Neuronal stem cell (in vitro differentiated cells): ENCODE results near the gene KRTAP9-4.
"Not testable (repeated sequence)": the region's sequence is repeated elsewhere in the genome, so short reads cannot be mapped to it uniquely, and the experiment has no call there.

ENCODE experiments used
- DNase-seq: peaks from one replicate; pipeline ENCODE4 v3.0.0-alpha.2; 2013; ENCODE audit warnings: low spot score
- H2AFZ ChIP-seq: one replicate; pipeline ENCODE4 v1.6.1; 2013; ENCODE audit warnings: mild to moderate bottlenecking, low read length, inconsistent platforms
- H2AK5ac ChIP-seq: 2 replicates; pipeline ENCODE4 v1.6.1; 2013; ENCODE audit warnings: low read depth, mild to moderate bottlenecking, inconsistent platforms, low read length, moderate library complexity, mixed read lengths
- H2BK120ac ChIP-seq: 2 replicates; pipeline ENCODE4 v1.6.1; 2013; ENCODE audit warnings: low read depth, mild to moderate bottlenecking, inconsistent platforms, low read length, moderate library complexity, mixed read lengths
- H2BK12ac ChIP-seq: one replicate; pipeline ENCODE4 v1.6.1; 2013; ENCODE audit warnings: low read length, inconsistent platforms
- H2BK15ac ChIP-seq: 2 replicates; pipeline ENCODE4 v1.6.1; 2013; ENCODE audit warnings: mild to moderate bottlenecking, low read length, inconsistent platforms, mixed read lengths
- H2BK5ac ChIP-seq: one replicate; pipeline ENCODE4 v1.6.1; 2013; ENCODE audit warnings: inconsistent platforms, mild to moderate bottlenecking, low read length, moderate library complexity
- H3K14ac ChIP-seq: one replicate; pipeline ENCODE4 v1.6.1; 2013; ENCODE audit warnings: low read length, inconsistent platforms
- H3K18ac ChIP-seq: 2 replicates; pipeline ENCODE4 v1.6.1; 2013; ENCODE audit warnings: low read length, inconsistent platforms
- H3K23ac ChIP-seq: 2 replicates; pipeline ENCODE4 v1.6.1; 2013; ENCODE audit warnings: low read depth, mild to moderate bottlenecking, mixed read lengths, low read length, inconsistent platforms; ENCODE audit not compliant: poor library complexity
- H3K27ac ChIP-seq: replicated peaks from 3 replicates; pipeline ENCODE4 v1.5.1; 2013; ENCODE audit warnings: low read length, inconsistent platforms
- H3K27me3 ChIP-seq, 3 experiments: 2 replicates each; pipeline ENCODE4 v1.6.1; 2013; ENCODE audit warnings: low read length in 3 of 3, mild to moderate bottlenecking in 2 of 3, inconsistent platforms in 1 of 3, low read depth in 1 of 3, mixed read lengths in 1 of 3, moderate library complexity in 1 of 3; ENCODE audit not compliant: control insufficient read depth in 3 of 3, insufficient read depth in 3 of 3
- H3K36me3 ChIP-seq, 2 donors: replicated peaks in 1 of 2; 2 replicates each; pipeline ENCODE4 v1.6.1; 2013; ENCODE audit warnings: low read length in 2 of 2; ENCODE audit not compliant: control insufficient read depth in 2 of 2, insufficient read depth in 2 of 2
- H3K4ac ChIP-seq: 2 replicates; pipeline ENCODE4 v1.6.1; 2013; ENCODE audit warnings: inconsistent platforms, mild to moderate bottlenecking, low read length, moderate library complexity
- H3K4me1 ChIP-seq, 2 donors: 1 replicate in 1 of 2; 2 replicates in 1 of 2; pipeline ENCODE4 v1.6.1; 2013; ENCODE audit warnings: low read length in 2 of 2, low read depth in 1 of 2; ENCODE audit not compliant: control insufficient read depth in 2 of 2, insufficient read depth in 1 of 2
- H3K4me2 ChIP-seq: one replicate; pipeline ENCODE4 v1.6.1; 2013; ENCODE audit warnings: mild to moderate bottlenecking, low read length, inconsistent platforms; ENCODE audit not compliant: insufficient read depth, poor library complexity, severe bottlenecking
- H3K4me3 ChIP-seq, 2 donors: 2 replicates each; pipeline ENCODE4 v1.5.1; 2013; ENCODE audit warnings: low read length in 2 of 2, mild to moderate bottlenecking in 2 of 2, inconsistent platforms in 1 of 2, moderate library complexity in 1 of 2
- H3K79me1 ChIP-seq: one replicate; pipeline ENCODE4 v1.6.1; 2013; ENCODE audit warnings: low read depth, mild to moderate bottlenecking, inconsistent platforms, low read length, moderate library complexity
- H3K9ac ChIP-seq: one replicate; pipeline ENCODE4 v1.6.1; 2013; ENCODE audit warnings: mild to moderate bottlenecking, low read depth, low read length, inconsistent platforms; ENCODE audit not compliant: poor library complexity
- H3K9me3 ChIP-seq, 2 donors: replicated peaks in 1 of 2; 2 replicates each; pipeline versions ENCODE3 to v1.6.1; 2013; ENCODE audit warnings: low read length in 2 of 2, mild to moderate bottlenecking in 2 of 2, inconsistent platforms in 1 of 2, low read depth in 1 of 2, mixed read lengths in 1 of 2, moderate library complexity in 1 of 2; ENCODE audit not compliant: control insufficient read depth in 2 of 2, insufficient read depth in 1 of 2
- H4K8ac ChIP-seq: one replicate; pipeline ENCODE4 v1.6.1; 2013; ENCODE audit warnings: low read depth, mild to moderate bottlenecking, inconsistent platforms, low read length, moderate library complexity
- H4K91ac ChIP-seq: one replicate; pipeline ENCODE4 v1.6.1; 2013; ENCODE audit warnings: low read length, low read depth, mild to moderate bottlenecking, inconsistent platforms; ENCODE audit not compliant: poor library complexity
- WGBS, 2 donors: extraction: QIAGEN DNeasy Blood & Tissue Kit; methylation state at CpG; one replicate each; pipeline ENCODE4 v1.1.7; 2013; ENCODE audit warnings: missing lambda C conversion rate in 2 of 2, mixed read lengths in 1 of 2; ENCODE audit not compliant: insufficient read length in 2 of 2, insufficient replicate concordance in 1 of 2; ENCODE audit errors: extremely low coverage in 2 of 2; 5-methylcytosine and 5-hydroxymethylcytosine counted together

Gene KRTAP9-4

DNA sequence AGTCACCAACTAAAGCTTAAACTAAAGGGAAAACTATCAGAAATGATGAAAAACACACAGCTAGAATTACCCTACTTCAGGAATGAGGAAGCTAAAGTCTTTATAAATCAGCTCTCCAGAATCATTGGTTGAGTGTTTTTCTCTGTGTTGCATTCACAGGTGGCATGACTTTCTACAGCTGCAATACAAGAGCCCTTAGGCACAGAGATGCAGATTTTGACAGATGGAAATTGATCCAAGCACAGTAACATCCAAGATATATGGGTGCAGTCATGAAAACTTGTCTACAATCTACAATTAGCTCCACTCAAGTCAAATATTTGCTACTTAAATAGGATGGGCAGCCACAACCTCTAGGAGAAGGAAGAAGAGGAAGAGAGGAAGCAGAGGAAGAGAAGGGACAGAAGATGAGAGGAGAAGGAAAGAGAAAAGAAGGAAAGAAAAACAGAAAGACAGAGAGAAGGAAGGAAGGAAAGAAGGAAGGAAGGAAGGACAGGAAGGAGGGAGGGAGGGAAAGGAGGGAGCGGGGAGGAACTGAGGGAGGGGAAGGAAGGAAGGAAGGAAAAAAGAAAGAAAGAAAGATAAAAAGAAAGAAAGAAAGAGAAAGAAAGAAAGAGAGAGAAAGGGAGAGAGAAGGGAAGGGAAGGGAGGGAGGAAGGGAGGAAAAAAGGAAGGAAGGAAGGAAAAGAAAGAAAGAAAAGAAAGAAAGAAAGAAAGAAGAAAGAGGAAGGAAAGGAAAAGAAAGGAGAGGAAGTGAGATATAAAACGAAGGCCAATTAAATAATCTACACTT, 2.3 kb upstream of the KRTAP9-4 start:
- not testable (repeated sequence) for H3K14ac ChIP-seq, H3K27me3 ChIP-seq, H2BK120ac ChIP-seq, H2BK12ac ChIP-seq, H3K79me1 ChIP-seq, H4K91ac ChIP-seq, H3K27ac ChIP-seq, H3K4ac ChIP-seq, H2AFZ ChIP-seq, H4K8ac ChIP-seq, H3K18ac ChIP-seq, H3K4me3 ChIP-seq, H2BK15ac ChIP-seq, H3K23ac ChIP-seq, H2BK5ac ChIP-seq, H3K36me3 ChIP-seq, H3K9me3 ChIP-seq, DNase-seq, H3K4me2 ChIP-seq, H2AK5ac ChIP-seq, H3K4me1 ChIP-seq, H3K9ac ChIP-seq
- WGBS, 2 donors = no CpG with 5 or more reads among the region's 2 CpGs

DNA sequence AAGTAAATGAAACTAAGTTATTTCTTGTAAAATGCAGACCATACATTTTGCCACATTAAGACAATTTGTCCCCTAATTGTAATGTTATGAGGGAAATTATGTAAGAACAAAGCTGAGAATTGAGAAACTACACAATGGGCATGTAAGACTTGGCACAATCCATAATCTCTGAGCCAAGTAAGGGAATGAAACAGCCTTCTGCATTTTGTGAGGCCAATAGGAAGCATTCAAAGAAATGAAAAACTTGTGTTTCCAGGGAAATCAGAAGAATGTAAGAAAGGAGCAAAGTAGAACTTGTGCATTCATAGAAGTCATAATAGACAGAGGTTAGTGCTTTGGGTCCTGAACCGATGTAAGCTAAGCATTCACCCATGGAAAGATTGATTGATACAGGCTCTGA, 1.8 kb downstream of the KRTAP9-4 start:
- no peak for DNase-seq
- no CpG with 5 or more reads among the region's 1 CpG for WGBS, 2 donors

DNA sequence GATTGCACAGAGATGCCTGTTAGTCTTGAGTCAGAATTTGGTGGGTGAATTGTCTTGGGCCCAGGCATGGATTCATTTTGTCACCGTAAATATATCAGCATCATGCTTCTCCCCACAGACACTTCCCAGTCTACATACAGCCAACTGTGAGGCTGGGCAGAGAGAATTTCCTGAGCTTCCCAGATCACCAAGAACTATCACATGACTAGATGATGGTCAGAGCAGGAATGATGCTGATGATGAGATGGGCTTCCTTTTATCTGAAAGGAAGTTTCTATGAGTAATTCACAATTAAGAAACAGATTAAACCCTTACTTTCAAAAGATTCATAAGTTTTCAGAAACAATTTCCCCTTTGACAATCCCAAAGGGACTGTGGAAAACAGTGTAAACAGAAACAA, 5.4 kb downstream of the KRTAP9-4 start:
- no peak overlapping the region for H2BK5ac ChIP-seq
- H3K14ac ChIP-seq = no peak overlapping the region
- H2BK120ac ChIP-seq = no peak overlapping the region
- H3K4me2 ChIP-seq = no peak overlapping the region
- no peaks in the 10 kb centered on the region for H3K4me1 ChIP-seq
- no peak overlapping the region for H3K4me3 ChIP-seq
- no peak overlapping the region for H3K27ac ChIP-seq
- no peak for DNase-seq
- H3K4ac ChIP-seq = no peak overlapping the region
- no peaks in the 10 kb centered on the region for H3K27me3 ChIP-seq
- H4K8ac ChIP-seq = no peak overlapping the region
- H3K18ac ChIP-seq = no peak overlapping the region
- no peak overlapping the region for H4K91ac ChIP-seq
- H2AFZ ChIP-seq = no peak overlapping the region
- no peaks in the 10 kb centered on the region for H3K36me3 ChIP-seq
- H3K79me1 ChIP-seq = no peaks in the 10 kb centered on the region
- no CpG with 5 or more reads among the region's 1 CpG for WGBS, 2 donors
- no peak overlapping the region for H2BK15ac ChIP-seq
- no peaks in the 10 kb centered on the region for H3K9me3 ChIP-seq
- H3K9ac ChIP-seq = no peak overlapping the region
- no peak overlapping the region for H2BK12ac ChIP-seq
- no peak overlapping the region for H2AK5ac ChIP-seq
- no peak overlapping the region for H3K23ac ChIP-seq

More for the DNA sequence above, 1.8 kb downstream of the KRTAP9-4 start:
- no peaks in the 10 kb centered on the region for H3K79me1 ChIP-seq
- H3K36me3 ChIP-seq = no peaks in the 10 kb centered on the region
- H4K8ac ChIP-seq = no peak overlapping the region
- H3K9ac ChIP-seq = no peak overlapping the region
- no peaks in the 10 kb centered on the region for H3K9me3 ChIP-seq
- H3K27ac ChIP-seq = no peak overlapping the region
- no peak overlapping the region for H2BK12ac ChIP-seq
- no peak overlapping the region for H2BK5ac ChIP-seq
- H3K27me3 ChIP-seq = no peaks in the 10 kb centered on the region
- no peak overlapping the region for H2AFZ ChIP-seq
- H2BK15ac ChIP-seq = no peak overlapping the region
- H3K18ac ChIP-seq = no peak overlapping the region
- H3K4ac ChIP-seq = no peak overlapping the region
- H3K4me2 ChIP-seq = no peak overlapping the region
- H3K4me3 ChIP-seq = no peak overlapping the region
- H4K91ac ChIP-seq = no peak overlapping the region
- no peak overlapping the region for H2AK5ac ChIP-seq
- no peak overlapping the region for H2BK120ac ChIP-seq
- H3K23ac ChIP-seq = no peak overlapping the region
- no peaks in the 10 kb centered on the region for H3K4me1 ChIP-seq
- H3K14ac ChIP-seq = no peak overlapping the region

DNA sequence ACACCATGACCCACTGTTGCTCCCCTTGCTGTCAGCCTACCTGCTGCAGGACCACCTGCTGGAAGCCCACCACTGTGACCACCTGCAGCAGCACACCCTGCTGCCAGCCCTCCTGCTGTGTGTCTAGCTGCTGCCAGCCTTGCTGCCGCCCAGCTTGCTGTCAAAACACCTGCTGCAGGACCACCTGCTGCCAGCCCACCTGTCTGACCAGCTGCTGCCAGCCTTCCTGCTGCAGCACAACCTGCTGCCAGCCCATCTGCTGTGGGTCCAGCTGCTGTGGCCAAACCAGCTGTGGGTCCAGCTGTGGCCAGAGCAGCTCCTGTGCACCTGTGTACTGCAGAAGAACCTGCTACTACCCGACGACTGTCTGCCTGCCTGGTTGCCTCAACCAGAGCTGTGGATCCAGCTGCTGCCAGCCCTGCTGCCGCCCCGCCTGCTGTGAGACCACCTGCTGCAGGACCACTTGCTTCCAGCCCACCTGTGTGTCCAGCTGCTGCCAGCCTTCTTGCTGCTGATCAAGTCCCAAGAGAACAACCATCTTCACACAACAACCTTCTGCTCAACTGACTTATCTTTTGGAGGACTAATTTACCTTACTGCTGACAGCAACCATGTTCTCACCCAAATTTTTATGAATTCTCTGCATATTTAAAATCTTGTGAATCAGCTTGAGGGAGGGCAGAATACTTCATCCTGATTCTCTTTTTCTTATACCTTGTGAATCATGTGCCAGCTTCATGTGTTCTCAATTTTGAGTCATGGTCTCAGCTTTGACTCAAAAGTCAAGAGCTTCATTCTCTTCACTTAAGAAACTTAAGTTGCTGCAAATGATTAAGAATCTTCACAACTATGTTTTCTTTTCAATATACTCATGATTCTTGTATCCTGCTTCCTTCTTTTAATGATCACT, 6.1 kb downstream of the KRTAP9-4 start, which contains the start of gene KRTAP9-9:
Gene KRTAP9-9 (plus strand): TSS at position 4 of the 910 bp plus-strand sequence.
- no CpG with 5 or more reads among the region's 5 CpGs for WGBS, 2 donors
- not testable (repeated sequence) for H3K4me2 ChIP-seq, H2AK5ac ChIP-seq, H3K27ac ChIP-seq, DNase-seq, H2AFZ ChIP-seq, H3K4me1 ChIP-seq, H3K79me1 ChIP-seq, H3K4ac ChIP-seq, H2BK120ac ChIP-seq, H3K4me3 ChIP-seq, H3K14ac ChIP-seq, H2BK5ac ChIP-seq, H3K9me3 ChIP-seq, H2BK15ac ChIP-seq, H2BK12ac ChIP-seq, H3K27me3 ChIP-seq, H3K23ac ChIP-seq, H3K36me3 ChIP-seq, H4K91ac ChIP-seq
- peak within 1 kb of the TSS; percentile 44 for H3K9ac ChIP-seq
- H4K8ac ChIP-seq = peak within 1 kb of the TSS; percentile 82
- H3K18ac ChIP-seq = peak within 1 kb of the TSS; percentile 76
